Measurements from ENCODE around the gene RRBP1.

RRBP1 gene

DNA sequence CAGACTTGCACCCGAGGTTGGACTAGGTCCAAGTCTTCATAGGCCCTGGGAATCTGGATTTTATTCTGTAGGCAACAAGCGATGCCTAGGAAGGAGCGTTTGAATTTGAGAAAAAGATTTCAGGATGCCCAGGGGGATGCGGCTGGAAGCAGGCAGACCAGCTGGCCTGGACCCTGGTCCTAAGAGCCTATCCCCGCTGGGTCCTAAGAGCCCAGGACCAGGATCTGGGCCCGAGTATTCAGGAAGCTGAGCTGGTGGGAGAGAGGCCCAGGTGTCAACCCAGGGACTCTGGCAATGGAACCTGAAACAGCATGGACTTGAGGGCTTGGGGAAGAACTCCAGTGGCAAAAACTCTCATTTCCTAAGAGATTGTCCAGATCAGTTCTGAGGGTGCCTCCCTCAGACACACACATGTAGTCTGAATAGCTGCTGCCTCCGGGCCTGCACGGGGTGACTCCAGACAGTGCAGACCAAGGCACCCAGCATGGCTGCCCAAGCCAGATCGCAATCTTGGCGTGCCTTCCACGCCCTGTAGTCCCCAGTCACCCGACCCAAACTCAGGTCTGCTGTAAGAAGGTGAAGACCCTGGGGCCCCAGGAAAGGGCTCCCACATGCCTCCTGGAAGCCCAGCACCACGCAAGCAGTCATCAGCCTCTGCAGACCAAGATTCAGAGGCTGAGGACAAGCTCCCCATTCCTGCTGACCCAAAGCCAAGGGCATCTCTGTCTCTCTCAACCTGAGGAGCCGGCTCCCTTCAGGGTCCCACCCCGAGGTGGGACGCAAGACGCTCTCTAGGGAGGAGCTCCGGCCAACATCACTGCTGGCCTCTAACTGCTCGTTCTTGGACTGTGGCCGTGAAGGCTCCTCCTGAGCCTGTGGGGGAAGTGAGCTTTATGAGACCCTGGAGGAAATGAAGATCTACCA is 34.4 kb downstream of the RRBP1 start:
- in situ Hi-C loops (cut with HindIII; ENCODE audit: low sequenced_read_pairs): no loop called here
- no peak for TF ChIP-seq CTCF (IDR thresholded peaks at IDR 0.05; ENCODE audit: low read depth, low read length, missing control alignments)
- no peak overlapping the region for H3K4me3 ChIP-seq (ENCODE audit: low read depth, low read length)
- DNase-seq (ENCODE audit: low read depth): no peak

- H3K4me3 ChIP-seq (ENCODE audit: low read depth, low read length): no peak overlapping the region
- no peak for TF ChIP-seq CTCF (IDR thresholded peaks at IDR 0.05; ENCODE audit: low read depth, low read length, missing control alignments)
- DNase-seq (ENCODE audit: low read depth): no peak
- in situ Hi-C loops (cut with HindIII; ENCODE audit: low sequenced_read_pairs): no loop called here
Measured at GRCh38 chr20:17646961-17647301, 35.1 kb downstream of the RRBP1 start.

GRCh38 chr20:17646209-17646960 is 35.7 kb downstream of the RRBP1 start:
- H3K4me3 ChIP-seq (ENCODE audit: low read depth, low read length): no peak overlapping the region
- TF ChIP-seq CTCF (IDR thresholded peaks at IDR 0.05; ENCODE audit: low read depth, low read length, missing control alignments): no peak
- in situ Hi-C loops (cut with HindIII; ENCODE audit: low sequenced_read_pairs): no loop called here
- no peak for DNase-seq (ENCODE audit: low read depth)

GRCh38 chr20:17645546-17646208 is 36.4 kb downstream of the RRBP1 start:
- in situ Hi-C loops (cut with HindIII; ENCODE audit: low sequenced_read_pairs): no loop called here
- no peak for DNase-seq (ENCODE audit: low read depth)

DNA sequence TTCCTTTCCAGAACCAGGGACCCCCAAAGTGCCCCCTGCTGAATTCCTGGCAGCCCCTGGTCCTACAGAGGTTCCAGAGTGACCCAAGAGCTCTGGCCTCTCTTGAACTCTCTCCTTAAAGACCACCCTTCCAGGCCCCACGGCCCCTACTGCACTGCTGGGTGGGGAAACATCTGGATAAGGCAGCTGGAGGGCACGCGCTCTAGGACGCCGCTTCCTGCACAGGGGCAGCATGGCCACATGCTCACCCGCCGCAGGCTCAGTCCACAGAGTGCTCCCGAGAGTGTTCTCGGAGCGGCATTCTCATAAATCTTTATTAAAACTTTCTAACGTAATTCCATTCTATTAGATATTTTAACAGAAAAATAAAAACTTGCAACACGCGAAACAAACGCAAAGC is 37.0 kb downstream of the RRBP1 start:
- TF ChIP-seq CTCF (IDR thresholded peaks at IDR 0.05; ENCODE audit: low read depth, low read length, missing control alignments): no peak
- in situ Hi-C loops (cut with HindIII; ENCODE audit: low sequenced_read_pairs): no loop called here
- DNase-seq (ENCODE audit: low read depth): no peak
- no peak overlapping the region for H3K4me3 ChIP-seq (ENCODE audit: low read depth, low read length)

More at GRCh38 chr20:17645546-17646208, 36.4 kb downstream of the RRBP1 start:
- TF ChIP-seq CTCF (IDR thresholded peaks at IDR 0.05; ENCODE audit: low read depth, low read length, missing control alignments): no peak
- no peak overlapping the region for H3K4me3 ChIP-seq (ENCODE audit: low read depth, low read length)

- TF ChIP-seq CTCF (IDR thresholded peaks at IDR 0.05; ENCODE audit: low read depth, low read length, missing control alignments): no peak
- in situ Hi-C loops (cut with HindIII; ENCODE audit: low sequenced_read_pairs): no loop called here
Measured at GRCh38 chr20:17644451-17644850, 37.6 kb downstream of the RRBP1 start.

More at GRCh38 chr20:17644451-17644850, 37.6 kb downstream of the RRBP1 start:
- H3K4me3 ChIP-seq (ENCODE audit: low read depth, low read length): no peak overlapping the region
- DNase-seq (ENCODE audit: low read depth): no peak
